Measurements from ENCODE around the gene HDHD5. TPM values are rescaled to one million over a fixed set of nuclear protein-coding genes. Genes with fewer than 3 reads are reported as not detected.

The HDHD5 gene
- total RNA-seq, 1 experiment from 2014 or later = 59.4 TPM

DNA sequence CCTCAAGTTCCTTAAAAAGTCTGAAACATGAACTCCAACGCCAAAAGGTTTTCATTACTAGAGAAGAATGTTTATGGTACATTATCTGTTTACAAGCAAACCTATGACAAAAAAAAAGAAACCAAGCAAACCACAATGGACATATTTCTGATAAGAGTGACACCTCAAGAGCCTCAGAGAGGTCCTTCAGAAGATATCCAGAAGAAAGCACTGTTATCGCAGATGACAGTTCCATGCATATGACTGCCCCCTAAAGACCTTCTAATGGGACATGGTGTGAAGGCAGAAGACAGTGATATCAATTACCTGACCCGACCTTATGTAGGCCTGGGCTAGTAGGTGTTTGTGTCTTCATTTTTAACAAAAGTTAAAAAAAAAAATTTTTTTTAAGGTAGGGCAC, 3.1 kb downstream of the HDHD5 start:
- intact Hi-C loops (cut with micrococcal nuclease; ENCODE audit: unreplicated experiment) = no loop called here
- POLR2A ChIA-PET (ENCODE audit: low non-redundant PET) = no interaction called here
- TF ChIP-seq EZH2 (IDR thresholded peaks at IDR 0.05; ENCODE audit: borderline replicate concordance, low read depth, low read length, poor library complexity, severe bottlenecking) = no peak
- TF ChIP-seq, protein P1, sequence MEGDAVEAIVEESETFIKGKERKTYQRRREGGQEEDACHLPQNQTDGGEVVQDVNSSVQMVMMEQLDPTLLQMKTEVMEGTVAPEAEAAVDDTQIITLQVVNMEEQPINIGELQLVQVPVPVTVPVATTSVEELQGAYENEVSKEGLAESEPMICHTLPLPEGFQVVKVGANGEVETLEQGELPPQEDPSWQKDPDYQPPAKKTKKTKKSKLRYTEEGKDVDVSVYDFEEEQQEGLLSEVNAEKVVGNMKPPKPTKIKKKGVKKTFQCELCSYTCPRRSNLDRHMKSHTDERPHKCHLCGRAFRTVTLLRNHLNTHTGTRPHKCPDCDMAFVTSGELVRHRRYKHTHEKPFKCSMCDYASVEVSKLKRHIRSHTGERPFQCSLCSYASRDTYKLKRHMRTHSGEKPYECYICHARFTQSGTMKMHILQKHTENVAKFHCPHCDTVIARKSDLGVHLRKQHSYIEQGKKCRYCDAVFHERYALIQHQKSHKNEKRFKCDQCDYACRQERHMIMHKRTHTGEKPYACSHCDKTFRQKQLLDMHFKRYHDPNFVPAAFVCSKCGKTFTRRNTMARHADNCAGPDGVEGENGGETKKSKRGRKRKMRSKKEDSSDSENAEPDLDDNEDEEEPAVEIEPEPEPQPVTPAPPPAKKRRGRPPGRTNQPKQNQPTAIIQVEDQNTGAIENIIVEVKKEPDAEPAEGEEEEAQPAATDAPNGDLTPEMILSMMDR (conservative IDR thresholded peaks at IDR 0.05; ENCODE audit: low read depth, low read length) = no peak
- DNase-seq (ENCODE audit: low spot score) = no peak
- H3K9me3 ChIP-seq (ENCODE audit: low read depth, low read length, poor library complexity, severe bottlenecking) = no peaks in the 10 kb centered on the region
- H3K36me3 ChIP-seq (ENCODE audit: insufficient read depth, low read length, poor library complexity, severe bottlenecking) = peaks cover 4% of the 10 kb centered on the region
- CTCF ChIA-PET = no interaction called here
- H3K4me3 ChIP-seq (ENCODE audit: low read depth, low read length, poor library complexity, severe bottlenecking) = no peak overlapping the region
- H3K4me1 ChIP-seq (ENCODE audit: insufficient read depth, low read length, poor library complexity, severe bottlenecking) = peaks cover 5% of the 10 kb centered on the region
- no peaks in the 10 kb centered on the region for H3K27me3 ChIP-seq (replicated peaks; ENCODE audit: insufficient read depth, low read depth, low read length, poor library complexity)
- H3K27ac ChIP-seq (ENCODE audit: low read depth, low read length, poor library complexity, severe bottlenecking) = no peak overlapping the region
- BruUV-seq (replicated peaks) = no TSS peak

GRCh38 chr22:17152971-17153370, 6.1 kb downstream of the HDHD5 start:
- Histone ChIP-seq H3K27ac (ENCODE audit: low read depth, low read length, poor library complexity, severe bottlenecking) (no peak overlapping the region), H3K4me1 (ENCODE audit: insufficient read depth, low read length, poor library complexity, severe bottlenecking) (no peaks in the 10 kb centered on the region), H3K36me3 (ENCODE audit: insufficient read depth, low read length, poor library complexity, severe bottlenecking) (peaks cover 4% of the 10 kb centered on the region), H3K4me3 (ENCODE audit: low read depth, low read length, poor library complexity, severe bottlenecking) (no peak overlapping the region), H3K27me3 (replicated peaks; ENCODE audit: insufficient read depth, low read depth, low read length, poor library complexity) (no peaks in the 10 kb centered on the region), H3K9me3 (ENCODE audit: low read depth, low read length, poor library complexity, severe bottlenecking) (no peaks in the 10 kb centered on the region)
- TF ChIP-seq, protein P1 (conservative IDR thresholded peaks at IDR 0.05; ENCODE audit: low read depth, low read length) = no peak
- no peak for TF ChIP-seq EZH2 (IDR thresholded peaks at IDR 0.05; ENCODE audit: borderline replicate concordance, low read depth, low read length, poor library complexity, severe bottlenecking)
- no peak for DNase-seq (ENCODE audit: low spot score)
- ChIA-PET CTCF (no interaction called here), POLR2A (ENCODE audit: low non-redundant PET) (no interaction called here)
- intact Hi-C loops (cut with micrococcal nuclease; ENCODE audit: unreplicated experiment) = no loop called here
- BruUV-seq (replicated peaks) = no TSS peak

GRCh38 chr22:17152340-17152739, 6.7 kb downstream of the HDHD5 start:
- intact Hi-C loops (cut with micrococcal nuclease; ENCODE audit: unreplicated experiment) = no loop called here
- TF ChIP-seq, protein P1 (conservative IDR thresholded peaks at IDR 0.05; ENCODE audit: low read depth, low read length) = no peak
- TF ChIP-seq EZH2 (IDR thresholded peaks at IDR 0.05; ENCODE audit: borderline replicate concordance, low read depth, low read length, poor library complexity, severe bottlenecking) = no peak
- no peaks in the 10 kb centered on the region for H3K9me3 ChIP-seq (ENCODE audit: low read depth, low read length, poor library complexity, severe bottlenecking)
- no peaks in the 10 kb centered on the region for H3K4me1 ChIP-seq (ENCODE audit: insufficient read depth, low read length, poor library complexity, severe bottlenecking)
- no peak overlapping the region for H3K4me3 ChIP-seq (ENCODE audit: low read depth, low read length, poor library complexity, severe bottlenecking)
- no peak overlapping the region for H3K27ac ChIP-seq (ENCODE audit: low read depth, low read length, poor library complexity, severe bottlenecking)
- H3K36me3 ChIP-seq (ENCODE audit: insufficient read depth, low read length, poor library complexity, severe bottlenecking) = no peaks in the 10 kb centered on the region
- no peaks in the 10 kb centered on the region for H3K27me3 ChIP-seq (replicated peaks; ENCODE audit: insufficient read depth, low read depth, low read length, poor library complexity)
- BruUV-seq (replicated peaks) = no TSS peak
- DNase-seq (ENCODE audit: low spot score) = no peak
- CTCF ChIA-PET = no interaction called here
- POLR2A ChIA-PET (ENCODE audit: low non-redundant PET) = no interaction called here
